SK-N-SH treated with all-trans-retinoic acid at 6 μM for 48 hours (cell line): ENCODE measurements around the gene NFU1.

Experiments used
- ATAC-seq: fragments of 200-7000 bp; cut with Tn5 transposase; 3 replicates; pipeline ENCODE4 v1.9.1; 2020; ENCODE audit warnings: mild to moderate bottlenecking, moderate library complexity
- ARNTL ChIP-seq: fragments of 450-650 bp; formaldehyde crosslinking; IDR thresholded peaks from 2 replicates; pipeline ENCODE4 v1.5.0; 2020; ENCODE audit warnings: low read depth, mild to moderate bottlenecking, moderate library complexity, borderline replicate concordance
- CREB5 ChIP-seq: fragments of 250-450 bp; sonication (Bioruptor Pico); IDR thresholded peaks from 2 replicates; pipeline ENCODE4 v1.5.1; 2020; ENCODE audit warnings: low read depth, mild to moderate bottlenecking, moderate library complexity
- CSDC2 ChIP-seq: fragments of 250-450 bp; sonication (Bioruptor Pico); IDR thresholded peaks from 2 replicates; pipeline ENCODE4 v1.5.0; 2020; ENCODE audit warnings: mild to moderate bottlenecking, moderate library complexity
- CSRNP3 ChIP-seq: fragments of 250-450 bp; sonication (Bioruptor Pico); IDR thresholded peaks from 2 replicates; pipeline ENCODE4 v1.5.1; 2021; ENCODE audit warnings: mild to moderate bottlenecking, moderate library complexity
- ESRRG ChIP-seq: fragments of 250-450 bp; sonication (Bioruptor Pico); IDR thresholded peaks from 2 replicates; pipeline ENCODE4 v1.6.1; 2021; ENCODE audit warnings: mild to moderate bottlenecking
- GLIS3 ChIP-seq: fragments of 250-450 bp; sonication (Bioruptor Pico); IDR thresholded peaks from 2 replicates; pipeline ENCODE4 v1.5.0; 2020; ENCODE audit warnings: mild to moderate bottlenecking, moderate library complexity
- ISL1 ChIP-seq: fragments of 250-450 bp; sonication (Bioruptor Pico); IDR thresholded peaks from 2 replicates; pipeline ENCODE4 v2.1.2; 2022; ENCODE audit warnings: mild to moderate bottlenecking, moderate library complexity
- OSR1 ChIP-seq: fragments of 250-450 bp; sonication (Bioruptor Pico); IDR thresholded peaks from 2 replicates; pipeline ENCODE4 v1.8.0; 2022; ENCODE audit warnings: moderate library complexity, mild to moderate bottlenecking, inconsistent platforms
- PATZ1 ChIP-seq: fragments of 250-450 bp; sonication (Bioruptor Pico); IDR thresholded peaks from 2 replicates; pipeline ENCODE4 v1.8.0; 2020; ENCODE audit warnings: mild to moderate bottlenecking, moderate library complexity, borderline replicate concordance
- POU6F1 ChIP-seq: fragments of 250-450 bp; sonication (Bioruptor Pico); IDR thresholded peaks from 2 replicates; pipeline ENCODE4 v1.8.0; 2021; ENCODE audit warnings: low read depth, mild to moderate bottlenecking, moderate library complexity, borderline replicate concordance
- PPARA ChIP-seq: fragments of 250-450 bp; sonication (Bioruptor Pico); IDR thresholded peaks from 2 replicates; pipeline ENCODE4 v1.5.0; 2020; ENCODE audit warnings: mild to moderate bottlenecking, borderline replicate concordance
- RARB ChIP-seq: fragments of 250-450 bp; sonication (Bioruptor Pico); IDR thresholded peaks from 2 replicates; pipeline ENCODE4 v1.8.0; 2021; ENCODE audit warnings: mild to moderate bottlenecking, moderate library complexity
- SNAI2 ChIP-seq: fragments of 250-450 bp; sonication (Bioruptor Pico); IDR thresholded peaks from 2 replicates; pipeline ENCODE4 v1.5.0; 2020; ENCODE audit warnings: mild to moderate bottlenecking, moderate library complexity
- TOX ChIP-seq: fragments of 250-450 bp; sonication (Bioruptor Pico); IDR thresholded peaks from 2 replicates; pipeline ENCODE4 v1.8.0; 2021; ENCODE audit warnings: mild to moderate bottlenecking, moderate library complexity, borderline replicate concordance
- TSHZ2 ChIP-seq: fragments of 250-450 bp; sonication (Bioruptor Pico); IDR thresholded peaks from 2 replicates; pipeline ENCODE4 v1.5.0; 2020; ENCODE audit warnings: mild to moderate bottlenecking, moderate library complexity
- ZC3H10 ChIP-seq: fragments of 250-450 bp; sonication (Bioruptor Pico); IDR thresholded peaks from 2 replicates; pipeline ENCODE4 v1.5.1; 2021; ENCODE audit warnings: mild to moderate bottlenecking, moderate library complexity
- ZFP3 ChIP-seq: fragments of 250-450 bp; sonication (Bioruptor Pico); IDR thresholded peaks from 2 replicates; pipeline ENCODE4 v1.5.0; 2020; ENCODE audit warnings: mild to moderate bottlenecking, moderate library complexity
- ZNF8 ChIP-seq: fragments of 450-650 bp; formaldehyde crosslinking; IDR thresholded peaks from 2 replicates; pipeline ENCODE4 v1.5.0; 2020; ENCODE audit warnings: mild to moderate bottlenecking, moderate library complexity

NFU1 gene

GRCh38 chr2:69477627-69478026 is 40.4 kb upstream of the NFU1 start:
- TF ChIP-seq ZNF8 (no peak), TSHZ2 (CRISPR knock-in tag) (no peak), POU6F1 (no peak), PPARA (CRISPR knock-in tag) (no peak), OSR1 (CRISPR knock-in tag) (no peak), SNAI2 (CRISPR knock-in tag) (no peak)
- no peak for ATAC-seq

- no peak for ATAC-seq
- TF ChIP-seq ARNTL (CRISPR knock-in tag): no peak
- no peak for TF ChIP-seq ZFP3
- TF ChIP-seq ZNF8: no peak
- no peak for TF ChIP-seq TOX (CRISPR knock-in tag)
- TF ChIP-seq OSR1 (CRISPR knock-in tag): no peak
- TF ChIP-seq PATZ1 (CRISPR knock-in tag): no peak
- no peak for TF ChIP-seq TSHZ2 (CRISPR knock-in tag)
- TF ChIP-seq, all 23 proteins: peak for 0
Observed at GRCh38 chr2:69474688-69475087, 37.5 kb upstream of the NFU1 start.

GRCh38 chr2:69471793-69472192 is 34.6 kb upstream of the NFU1 start:
- ATAC-seq: no peak
- TF ChIP-seq CSDC2 (CRISPR knock-in tag) (no peak), ZNF8 (no peak), ZC3H10 (no peak), CREB5 (CRISPR knock-in tag) (no peak), POU6F1 (no peak), TSHZ2 (CRISPR knock-in tag) (no peak), RARB (CRISPR knock-in tag) (no peak), PATZ1 (CRISPR knock-in tag) (no peak), ISL1 (CRISPR knock-in tag) (no peak), CSRNP3 (CRISPR knock-in tag) (no peak), SNAI2 (CRISPR knock-in tag) (no peak), GLIS3 (CRISPR knock-in tag) (no peak), ESRRG (no peak), OSR1 (CRISPR knock-in tag) (no peak)
